HG03045 (cell line): ENCODE results near the gene ZNF253.
A peak's percentile ranks its signal among the peaks of the same experiment; 100 is the strongest.
"Not testable (repeated sequence)": the region's sequence is repeated elsewhere in the genome, so short reads cannot be mapped to it uniquely, and the experiment has no call there.

ENCODE experiments used
- ATAC-seq: cut with Tn5 transposase; IDR thresholded peaks from one replicate; pipeline ENCODE4 v1.9.1; 2021; ENCODE audit warnings: mild to moderate bottlenecking, moderate library complexity; ENCODE audit not compliant: unreplicated experiment

ZNF253 gene

DNA sequence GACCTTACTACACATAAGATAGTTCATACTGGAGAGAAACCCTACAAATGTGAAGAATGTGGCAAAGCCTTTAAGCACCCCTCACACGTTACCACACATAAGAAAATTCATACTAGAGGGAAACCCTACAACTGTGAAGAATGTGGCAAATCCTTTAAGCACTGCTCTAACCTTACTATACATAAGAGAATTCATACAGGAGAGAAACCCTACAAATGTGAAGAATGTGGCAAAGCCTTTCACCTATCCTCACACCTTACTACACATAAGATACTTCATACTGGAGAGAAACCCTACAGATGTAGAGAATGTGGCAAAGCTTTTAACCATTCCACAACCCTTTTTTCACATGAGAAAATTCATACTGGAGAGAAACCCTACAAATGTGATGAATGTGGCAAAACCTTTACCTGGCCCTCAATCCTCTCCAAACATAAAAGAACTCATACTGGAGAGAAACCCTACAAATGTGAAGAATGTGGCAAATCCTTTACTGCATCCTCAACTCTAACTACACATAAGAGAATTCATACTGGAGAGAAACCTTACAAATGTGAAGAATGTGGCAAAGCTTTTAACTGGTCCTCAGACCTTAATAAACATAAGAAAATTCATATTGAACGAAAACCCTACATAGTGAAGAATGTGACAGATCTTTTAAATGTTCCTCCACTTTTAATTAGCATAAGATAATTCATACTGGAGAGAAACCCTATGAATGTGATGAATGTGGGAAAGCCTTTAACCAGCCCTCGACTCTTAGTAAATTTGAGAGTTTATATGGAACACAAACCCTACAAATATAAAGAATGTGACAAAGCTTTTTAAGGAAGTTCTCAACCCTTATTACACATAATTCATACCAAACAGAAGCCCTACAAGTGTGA lies 26.6 kb downstream of the ZNF253 start:
- not testable (repeated sequence) for ATAC-seq

DNA sequence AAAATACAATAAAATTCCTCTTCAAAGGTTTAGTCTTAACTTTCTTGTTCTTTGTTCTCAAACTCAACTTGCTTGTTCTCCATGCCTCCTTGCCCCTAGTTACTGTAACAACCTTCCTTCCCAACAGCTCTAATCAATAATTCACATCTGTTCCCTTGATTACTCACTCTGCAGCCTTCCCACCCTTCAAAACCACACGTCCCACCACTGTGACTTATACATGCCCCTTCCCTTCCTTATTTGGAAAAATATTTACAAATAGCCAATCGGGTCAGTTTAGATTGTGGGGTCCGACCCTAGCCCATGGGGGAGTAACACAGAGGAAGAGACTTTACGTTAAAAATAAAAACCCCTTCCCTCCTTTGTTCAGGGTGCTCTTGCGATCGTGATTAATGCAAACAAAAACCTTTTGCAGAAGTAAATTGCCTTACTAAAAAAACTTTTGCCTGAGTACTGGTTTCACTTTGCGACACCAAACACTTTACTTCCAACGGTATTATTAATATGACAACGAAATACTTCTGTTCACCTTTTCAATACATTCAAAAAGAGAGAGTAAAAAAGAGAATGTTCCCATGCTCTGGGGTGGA lies 34.6 kb downstream of the ZNF253 start:
- ATAC-seq, result peak; percentile 11

DNA sequence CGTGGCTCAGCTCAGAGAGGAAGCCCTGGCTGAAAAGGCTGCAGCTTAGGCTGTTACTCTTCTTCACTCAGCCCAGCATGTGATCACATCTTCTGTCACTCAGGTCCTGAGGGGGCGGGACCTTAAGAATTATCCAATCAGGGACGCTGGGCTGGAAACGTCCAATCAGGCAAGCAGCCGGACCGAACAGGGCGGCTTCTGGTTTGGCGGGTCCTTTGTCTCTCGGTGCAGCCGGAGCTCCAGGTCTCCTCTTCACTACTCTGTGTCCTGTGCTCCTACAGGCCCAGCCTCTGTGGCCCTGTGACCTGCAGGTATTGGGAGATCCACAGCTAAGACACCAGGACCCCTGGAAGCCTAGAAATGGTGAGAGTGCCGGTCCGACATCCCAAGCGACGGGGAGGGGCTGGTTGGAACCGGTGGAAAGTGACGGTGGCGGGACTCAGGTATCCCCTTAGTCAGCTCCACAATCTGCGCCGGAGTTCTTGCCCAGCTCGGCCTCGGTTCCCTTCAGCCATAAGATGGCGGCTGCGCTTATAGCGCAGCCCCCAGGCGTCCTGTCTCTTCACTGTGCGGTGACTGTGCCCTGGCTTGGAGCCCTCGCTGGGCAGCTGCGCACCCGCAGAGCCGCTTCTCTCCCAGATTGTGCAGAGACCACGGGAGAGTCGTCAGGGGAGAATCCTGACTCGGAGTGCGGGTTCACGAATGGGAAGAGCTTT lies 35.2 kb downstream of the ZNF253 start, which contains the start of gene ZNF93:
TSS of gene ZNF93 (plus strand) at position 218 of the 716 bp plus-strand sequence. CDS start at position 361, 143 bp downstream.
- ATAC-seq, result peak; percentile 93

DNA sequence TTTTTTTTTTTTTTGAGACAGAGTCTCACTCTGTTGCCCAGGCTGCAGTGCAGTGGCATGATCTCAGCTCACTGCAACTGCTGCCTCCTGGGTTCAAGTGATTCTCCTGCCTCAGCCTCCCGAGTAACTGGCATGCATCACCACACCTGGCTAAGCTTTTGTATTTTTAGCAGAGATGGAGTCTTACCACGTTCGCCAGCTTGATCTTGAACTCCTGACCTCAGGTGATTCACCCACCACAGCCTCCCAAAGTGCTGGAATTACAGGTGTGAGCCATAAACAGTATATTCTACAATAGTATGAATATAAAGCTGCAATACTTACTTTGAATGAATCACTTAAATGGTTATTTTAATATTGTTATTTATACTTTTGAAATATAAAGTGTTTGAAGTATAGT lies 41.9 kb downstream of the ZNF253 start:
- ATAC-seq, result not testable (repeated sequence)

DNA sequence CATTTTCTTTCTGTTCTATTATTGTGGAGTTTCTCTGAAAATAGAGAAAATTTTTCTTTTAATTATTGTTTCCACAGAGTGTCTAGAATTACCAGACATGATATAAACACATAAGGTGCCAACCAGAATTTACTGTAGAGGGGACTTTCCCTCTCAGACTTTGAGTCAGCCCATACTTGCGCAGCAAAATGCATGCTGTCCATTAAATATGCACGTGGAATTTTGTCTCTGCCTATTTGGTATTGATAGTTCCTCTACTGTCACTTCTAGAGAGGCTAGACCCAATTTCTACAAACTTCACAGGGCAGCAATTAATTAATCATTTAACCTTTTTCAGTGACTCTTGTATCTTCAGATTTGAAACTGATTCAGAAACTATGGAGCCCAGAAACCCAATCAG lies 44.0 kb downstream of the ZNF253 start:
- no peak for ATAC-seq

DNA sequence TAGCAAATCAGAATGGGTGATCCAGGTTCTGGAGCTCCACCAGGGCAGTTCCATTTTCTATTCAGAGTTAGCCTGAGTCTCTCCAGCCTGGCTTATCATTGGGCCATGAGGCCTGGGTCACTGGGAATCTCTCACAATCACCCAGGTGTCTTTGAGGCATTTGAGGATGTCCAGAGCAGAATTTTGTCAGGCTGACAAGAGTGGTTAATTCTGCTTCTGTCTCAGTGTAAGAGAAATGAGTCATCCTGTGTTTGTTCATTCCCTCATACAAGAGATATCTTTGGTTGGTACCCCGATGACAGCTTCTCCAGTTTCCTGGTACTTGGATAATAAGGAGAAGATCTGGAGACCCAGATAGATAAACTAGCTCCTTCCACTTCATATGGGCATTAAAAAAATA lies 45.5 kb downstream of the ZNF253 start:
- ATAC-seq, result no peak

DNA sequence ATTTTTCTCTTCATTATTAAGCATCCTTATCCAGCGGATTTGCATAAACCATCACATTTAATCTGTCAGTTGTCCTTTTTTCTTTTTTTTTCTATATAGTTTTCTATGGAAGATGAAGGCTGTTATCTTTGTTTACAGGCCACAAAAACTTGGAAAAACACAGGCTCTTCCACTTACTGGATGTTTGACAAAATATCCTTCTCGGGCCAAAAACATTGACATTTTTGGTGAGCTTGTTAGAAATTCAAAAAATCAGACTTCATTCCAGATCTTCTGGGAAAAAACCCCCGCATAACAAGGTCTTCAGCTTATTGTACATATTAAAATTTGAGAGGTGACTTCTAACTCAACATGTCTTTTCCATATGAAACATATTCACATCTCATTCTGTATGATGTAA lies 48.9 kb downstream of the ZNF253 start:
- no peak for ATAC-seq

DNA sequence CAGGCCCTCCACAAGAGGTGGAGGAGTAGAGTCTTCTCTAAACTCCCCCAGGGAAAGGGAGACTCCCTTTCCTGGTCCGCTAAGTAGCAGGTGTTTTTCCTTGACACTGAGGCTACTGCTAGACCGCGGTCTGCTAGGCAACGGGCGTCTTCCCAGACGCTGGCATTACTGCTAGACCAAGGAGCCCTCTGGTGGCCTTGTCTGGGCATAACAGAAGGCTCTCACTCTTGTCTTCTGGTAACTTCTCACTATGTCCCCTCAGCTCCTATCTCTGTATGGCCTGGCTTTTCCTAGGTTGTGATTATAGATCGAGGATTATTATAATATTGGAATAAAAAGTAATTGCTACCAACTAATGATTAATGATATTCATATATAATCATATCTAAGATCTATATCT lies 64.7 kb downstream of the ZNF253 start:
- ATAC-seq, result not testable (repeated sequence)

DNA sequence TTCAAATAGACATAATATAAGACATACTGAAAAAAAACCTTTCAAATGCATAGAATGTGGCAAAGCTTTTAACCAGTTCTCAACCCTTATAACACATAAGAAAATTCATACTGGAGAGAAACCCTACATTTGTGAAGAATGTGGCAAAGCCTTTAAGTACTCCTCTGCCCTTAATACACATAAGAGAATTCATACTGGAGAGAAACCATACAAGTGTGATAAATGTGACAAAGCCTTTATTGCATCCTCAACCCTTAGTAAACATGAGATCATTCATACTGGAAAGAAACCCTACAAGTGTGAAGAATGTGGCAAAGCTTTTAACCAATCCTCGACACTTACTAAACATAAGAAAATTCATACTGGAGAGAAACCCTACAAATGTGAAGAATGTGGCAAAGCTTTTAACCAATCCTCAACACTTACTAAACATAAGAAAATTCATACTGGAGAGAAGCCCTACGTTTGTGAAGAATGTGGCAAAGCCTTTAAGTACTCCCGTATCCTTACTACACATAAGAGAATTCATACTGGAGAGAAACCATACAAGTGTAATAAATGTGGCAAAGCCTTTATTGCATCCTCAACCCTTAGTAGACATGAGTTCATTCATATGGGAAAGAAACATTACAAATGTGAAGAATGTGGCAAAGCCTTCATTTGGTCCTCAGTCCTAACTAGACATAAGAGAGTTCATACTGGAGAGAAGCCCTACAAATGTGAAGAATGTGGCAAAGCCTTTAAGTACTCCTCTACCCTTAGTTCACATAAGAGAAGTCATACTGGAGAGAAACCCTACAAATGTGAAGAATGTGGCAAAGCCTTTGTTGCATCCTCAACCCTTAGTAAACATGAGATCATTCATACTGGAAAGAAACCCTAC lies 68.0 kb downstream of the ZNF253 start:
- ATAC-seq, result not testable (repeated sequence)

DNA sequence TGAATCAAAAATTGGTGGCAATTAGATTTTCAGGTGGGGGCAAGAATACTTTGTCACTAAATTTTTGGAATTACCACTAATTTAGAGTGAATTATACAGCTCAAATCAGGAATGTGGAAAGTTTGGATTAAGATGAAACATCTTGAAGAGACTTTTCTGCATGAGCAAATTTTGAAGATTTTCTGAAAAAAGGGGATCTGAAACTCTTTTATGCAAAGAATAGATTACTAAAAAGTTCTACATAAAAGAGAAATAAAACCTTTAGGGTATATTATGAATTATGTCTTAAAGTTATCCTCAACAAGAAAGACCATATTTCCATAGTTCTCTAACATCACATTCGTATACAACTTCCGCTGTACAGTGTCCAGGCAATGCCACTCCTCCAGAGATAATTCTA lies 71.7 kb downstream of the ZNF253 start:
- ATAC-seq, result no peak

DNA sequence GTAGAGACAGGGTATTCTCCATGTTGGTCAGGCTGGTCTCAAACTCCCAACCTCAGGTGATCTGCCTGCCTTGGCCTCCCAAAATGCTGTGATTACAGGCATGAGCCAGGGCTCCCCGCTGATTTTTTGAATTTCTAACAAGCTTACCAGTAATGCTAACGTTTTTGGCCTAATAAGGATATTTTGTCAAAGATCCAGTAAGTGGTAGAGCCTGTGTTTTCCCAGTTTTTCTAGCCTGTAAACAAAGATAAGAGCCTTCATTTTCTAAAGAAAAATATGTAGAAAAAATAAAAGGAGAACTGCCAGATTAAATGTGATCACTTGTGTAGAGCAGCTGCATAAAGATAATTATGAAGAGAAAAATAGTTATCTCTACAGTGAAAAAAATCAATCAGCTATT lies 72.8 kb downstream of the ZNF253 start:
- ATAC-seq, result no peak

DNA sequence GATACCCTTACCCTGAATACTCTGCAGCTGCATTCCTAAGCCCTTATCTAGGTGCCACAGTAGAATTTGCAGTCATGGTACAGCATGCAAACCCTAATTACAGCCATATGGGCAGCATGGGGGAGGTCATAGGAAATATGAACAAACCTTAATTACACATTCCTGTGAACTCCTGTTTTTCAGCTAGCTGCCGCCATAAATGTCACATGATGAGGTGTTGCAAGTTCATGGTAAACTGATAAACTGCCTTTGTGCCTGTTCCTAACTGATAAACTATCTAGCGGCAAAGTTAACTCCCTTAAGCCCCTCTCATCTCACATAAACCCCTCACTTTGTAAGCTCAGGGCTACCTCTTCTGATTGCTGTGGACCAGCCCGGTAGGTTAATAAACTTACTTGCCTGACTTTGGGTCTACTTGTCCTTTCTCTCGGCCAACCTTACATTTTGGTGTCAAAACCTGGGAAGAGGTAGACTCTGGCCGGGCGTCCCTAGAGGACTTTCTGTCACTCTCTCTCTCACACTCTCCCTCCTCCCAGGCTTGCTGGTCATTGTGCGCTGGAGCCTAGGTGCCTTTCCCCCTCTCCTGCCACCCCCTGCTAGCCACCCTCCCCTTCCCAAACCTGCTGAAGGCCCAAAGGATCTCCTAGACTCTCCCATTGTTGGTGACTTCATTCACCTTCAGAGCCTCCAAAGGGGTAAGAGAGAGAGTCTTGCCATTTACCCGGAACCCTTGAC lies 78.3 kb downstream of the ZNF253 start:
- no peak for ATAC-seq
